Esophagus muscularis mucosa (tissue), 4 donors: ENCODE measurements around the gene UTP14A. TPM values are rescaled to one million over a fixed set of nuclear protein-coding genes. Genes with fewer than 3 reads are reported as not detected.
"Not testable (repeated sequence)": the region's sequence is repeated elsewhere in the genome, so short reads cannot be mapped to it uniquely, and the experiment has no call there.

Source experiments
- DNase-seq: peaks from one replicate; pipeline ENCODE4 v3.0.0-alpha.2; 2017; ENCODE audit errors: extremely low spot score
- H3K27ac ChIP-seq, 4 donors: fragments of 200-600 bp; sonication (generic); replicated peaks in 1 of 4; 1 replicate in 3 of 4; 2 replicates in 1 of 4; pipeline ENCODE4 v1.5.1; 2016 to 2019; ENCODE audit warnings: mild to moderate bottlenecking in 1 of 4
- H3K27me3 ChIP-seq, 4 donors: fragments of 200-600 bp; sonication (generic); one replicate each; pipeline versions ENCODE4 v1.5.1 to v1.6.0; 2016 to 2019
- H3K36me3 ChIP-seq, 4 donors: fragments of 200-600 bp; sonication (generic); one replicate each; pipeline ENCODE4 v1.5.1; 2016 to 2019
- H3K4me1 ChIP-seq, 4 donors: fragments of 200-600 bp; sonication (generic); one replicate each; pipeline ENCODE4 v1.5.1; 2016 to 2019
- H3K4me3 ChIP-seq, 4 donors: fragments of 200-600 bp; sonication (generic); 1 replicate in 2 of 4; 2 replicates in 2 of 4; pipeline ENCODE4 v1.5.1; 2016 to 2019; ENCODE audit warnings: mild to moderate bottlenecking in 4 of 4, moderate library complexity in 1 of 4
- H3K9me3 ChIP-seq, 4 donors: fragments of 200-600 bp; sonication (generic); 1 replicate in 3 of 4; 2 replicates in 1 of 4; pipeline ENCODE4 v1.5.1; 2016 to 2019
- CTCF ChIP-seq, 3 experiments: fragments of 200-600 bp in 2 of 3; fragments of 450-650 bp in 1 of 3; sonication (generic) in 2 of 3; IDR thresholded peaks; one replicate each; pipeline ENCODE4 v1.5.1; 2017 to 2019; ENCODE audit warnings: antibody characterized with exemption in 3 of 3, mild to moderate bottlenecking in 2 of 3, moderate library complexity in 1 of 3
- EP300 ChIP-seq: sonication (generic); formaldehyde crosslinking; IDR thresholded peaks from one replicate; pipeline ENCODE4 v1.6.1; 2017; ENCODE audit warnings: antibody characterized with exemption
- POLR2A ChIP-seq: fragments of 450-650 bp; IDR thresholded peaks from one replicate; pipeline ENCODE4 v1.6.1; 2017; ENCODE audit warnings: antibody characterized with exemption, moderate library complexity, mild to moderate bottlenecking, low read depth
- POLR2AphosphoS5 ChIP-seq, 2 donors: sonication (generic); formaldehyde crosslinking; IDR thresholded peaks; one replicate each; pipeline ENCODE4 v1.6.1; 2017; ENCODE audit warnings: antibody characterized with exemption in 2 of 2
- WGBS: methylation state at CpG from one replicate; pipeline ENCODE4 v1.1.5; 2018; 5-methylcytosine and 5-hydroxymethylcytosine counted together
- intact Hi-C: fragments of 100-400 bp; cut with DNase I; formaldehyde crosslinking; loops from one replicate; pipeline ENCODE4 v1.15.1; 2023
- total RNA-seq, 4 donors: library from RNA; depleted of rRNA; stranded (reverse); fragments of >200 nt; gene quantifications; one replicate each; pipeline versions ENCODE4 v1.1.0 to v1.2.1, GENCODE V29; 2016

The UTP14A gene, protein sequence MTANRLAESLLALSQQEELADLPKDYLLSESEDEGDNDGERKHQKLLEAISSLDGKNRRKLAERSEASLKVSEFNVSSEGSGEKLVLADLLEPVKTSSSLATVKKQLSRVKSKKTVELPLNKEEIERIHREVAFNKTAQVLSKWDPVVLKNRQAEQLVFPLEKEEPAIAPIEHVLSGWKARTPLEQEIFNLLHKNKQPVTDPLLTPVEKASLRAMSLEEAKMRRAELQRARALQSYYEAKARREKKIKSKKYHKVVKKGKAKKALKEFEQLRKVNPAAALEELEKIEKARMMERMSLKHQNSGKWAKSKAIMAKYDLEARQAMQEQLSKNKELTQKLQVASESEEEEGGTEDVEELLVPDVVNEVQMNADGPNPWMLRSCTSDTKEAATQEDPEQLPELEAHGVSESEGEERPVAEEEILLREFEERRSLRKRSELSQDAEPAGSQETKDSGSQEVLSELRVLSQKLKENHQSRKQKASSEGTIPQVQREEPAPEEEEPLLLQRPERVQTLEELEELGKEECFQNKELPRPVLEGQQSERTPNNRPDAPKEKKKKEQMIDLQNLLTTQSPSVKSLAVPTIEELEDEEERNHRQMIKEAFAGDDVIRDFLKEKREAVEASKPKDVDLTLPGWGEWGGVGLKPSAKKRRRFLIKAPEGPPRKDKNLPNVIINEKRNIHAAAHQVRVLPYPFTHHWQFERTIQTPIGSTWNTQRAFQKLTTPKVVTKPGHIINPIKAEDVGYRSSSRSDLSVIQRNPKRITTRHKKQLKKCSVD
- 10 to 100 TPM in 3 of 4 donors, 1 to 10 TPM in 1; 9.6 to 16.1 (median 13.5) TPM for total RNA-seq

GRCh38 chrX:129905787-129906580 is at the start of gene UTP14A:
UTP14A (plus strand) TSS chrX:129906164; CDS start chrX:129906211, 47 bp downstream.
- intact Hi-C loops, result no loop called here
- 32% methylated on average over 39 of the region's 53 CpGs for WGBS

GRCh38 chrX:129859134-129859533 is 46.8 kb upstream of the UTP14A start:
- H3K27me3 ChIP-seq, intact Hi-C loops, H3K36me3 ChIP-seq, H3K27ac ChIP-seq, H3K4me3 ChIP-seq, H3K4me1 ChIP-seq, DNase-seq, H3K9me3 ChIP-seq: not testable (repeated sequence)
- WGBS, result 50% methylated on average over 5 of the region's 6 CpGs

More at GRCh38 chrX:129905787-129906580, at the start of gene UTP14A:
- peak within 1 kb of the TSS; percentile 77 to 83 (median 80) for H3K27ac ChIP-seq
- peak within 1 kb of the TSS; percentile 63 to 72 (median 69) for H3K4me3 ChIP-seq
- no peaks in the 10 kb centered on the region for H3K27me3 ChIP-seq
- TF ChIP-seq POLR2AphosphoS5 (IDR thresholded peaks at IDR 0.05) (peak; percentile 82 to 84), CTCF (IDR thresholded peaks at IDR 0.05) (no peak)
- H3K36me3 ChIP-seq, result peaks cover 3 to 31% (median 24%) of the 10 kb centered on the region in 4 donors
- DNase-seq, result peak; percentile 94
- H3K4me1 ChIP-seq, result peaks cover 0 to 10% (median 5%) of the 10 kb centered on the region in 4 donors
- H3K9me3 ChIP-seq, result no peaks in the 10 kb centered on the region

DNA sequence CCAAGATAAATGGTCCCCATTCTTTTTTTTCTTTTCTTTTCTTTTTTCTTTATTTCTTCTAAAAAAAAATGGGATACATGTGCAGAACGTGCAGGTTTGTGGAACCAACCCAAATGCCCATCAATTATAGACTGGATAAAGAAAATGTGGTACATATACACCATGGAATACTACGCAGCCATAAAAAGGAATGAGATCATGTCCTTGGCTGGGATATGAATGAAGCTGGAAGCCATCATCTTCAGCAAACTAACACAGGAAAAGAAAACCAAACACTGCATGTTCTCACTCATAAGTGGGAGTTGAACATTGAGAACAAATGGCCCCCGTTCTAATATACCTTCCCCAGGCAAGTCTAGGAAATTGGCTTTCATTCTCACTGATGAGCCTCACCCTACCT is 39.6 kb upstream of the UTP14A start:
- H3K27me3 ChIP-seq, DNase-seq, intact Hi-C loops, H3K27ac ChIP-seq, H3K9me3 ChIP-seq, H3K36me3 ChIP-seq, H3K4me3 ChIP-seq, H3K4me1 ChIP-seq: not testable (repeated sequence)
- 54% methylated on average over 3 of the region's 3 CpGs for WGBS

DNA sequence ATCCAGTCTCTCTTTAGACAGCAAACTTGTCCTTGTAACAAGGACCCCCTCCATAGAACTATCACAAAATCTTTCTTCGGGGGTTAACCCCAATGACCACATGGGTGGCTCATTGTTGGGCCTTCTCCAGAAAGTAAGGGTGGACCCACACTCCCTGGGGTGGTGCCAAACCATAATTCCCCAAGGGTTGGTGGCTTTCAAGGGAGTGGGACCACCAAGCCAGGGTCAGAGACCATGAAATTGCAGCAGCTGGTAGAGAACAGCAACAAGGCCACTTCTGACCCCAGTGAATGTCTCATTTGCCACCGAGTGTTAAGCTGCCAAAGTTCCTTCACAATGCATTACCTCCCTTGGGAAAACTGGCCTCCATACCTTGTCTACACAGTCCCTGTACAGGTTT is 33.4 kb upstream of the UTP14A start:
- WGBS, result 78% methylated on average over 2 of the region's 2 CpGs
- TF ChIP-seq EP300 (no peak), POLR2A (no peak), POLR2AphosphoS5 (IDR thresholded peaks at IDR 0.05) (no peak), CTCF (IDR thresholded peaks at IDR 0.05) (no peak)
- no peaks in the 10 kb centered on the region for H3K4me1 ChIP-seq
- no peaks in the 10 kb centered on the region for H3K27me3 ChIP-seq
- no peaks in the 10 kb centered on the region for H3K36me3 ChIP-seq
- H3K9me3 ChIP-seq, result no peaks in the 10 kb centered on the region
- H3K4me3 ChIP-seq, result no peak overlapping the region
- DNase-seq, result no peak
- intact Hi-C loops, result no loop called here
- H3K27ac ChIP-seq, result no peak overlapping the region

GRCh38 chrX:129875669-129876068 is 30.3 kb upstream of the UTP14A start:
- intact Hi-C loops, result no loop called here
- H3K36me3 ChIP-seq, result no peaks in the 10 kb centered on the region
- no peak for TF ChIP-seq POLR2AphosphoS5 (IDR thresholded peaks at IDR 0.05)
- no peak for TF ChIP-seq POLR2A
- no peak for TF ChIP-seq EP300
- TF ChIP-seq CTCF (IDR thresholded peaks at IDR 0.05), result no peak
- no peak overlapping the region for H3K27ac ChIP-seq
- H3K4me3 ChIP-seq, result no peak overlapping the region
- no peaks in the 10 kb centered on the region for H3K4me1 ChIP-seq
- no peaks in the 10 kb centered on the region for H3K9me3 ChIP-seq
- no peaks in the 10 kb centered on the region for H3K27me3 ChIP-seq
- WGBS, result 38% methylated on average over 2 of the region's 3 CpGs
- DNase-seq, result no peak
